WTC11 (cell line): Measurements from ENCODE around the gene NPIPB8. TPM values are rescaled to one million over a fixed set of nuclear protein-coding genes. Genes with fewer than 3 reads are reported as not detected.
A peak's percentile ranks its signal among the peaks of the same experiment; 100 is the strongest.
"Not testable (repeated sequence)": the region's sequence is repeated elsewhere in the genome, so short reads cannot be mapped to it uniquely, and the experiment has no call there.

Experiments used
- ATAC-seq: fragments of 200-7000 bp; cut with Tn5 transposase; 2 replicates; pipeline ENCODE4 v1.10.0; 2021; ENCODE audit warnings: mild to moderate bottlenecking, moderate library complexity
- CTCF ChIA-PET: fragments of 300-600 bp; sonication (Branson Sonifier 250); formaldehyde crosslinking; loops from one replicate; lab custom pipeline; 2021; ENCODE audit warnings: antibody characterized with exemption; lab: Charles Lee
- POLR2A ChIA-PET: fragments of 350-600 bp; sonication (Branson Sonifier 250); formaldehyde crosslinking; loops from one replicate; lab custom pipeline; 2021; ENCODE audit warnings: antibody characterized with exemption; lab: Charles Lee
- DNase-seq: peaks from one replicate; pipeline ENCODE4 v3.0.0; 2021; ENCODE audit warnings: low spot score
- H3K27ac Mint-ChIP-seq: 2 replicates; pipeline ENCODE4 v1.8.0; 2021; ENCODE audit warnings: mixed read lengths
- H3K27me3 Mint-ChIP-seq: 2 replicates; pipeline ENCODE4 v1.8.0; 2021; ENCODE audit warnings: low read depth, mild to moderate bottlenecking, moderate library complexity, mixed read lengths
- H3K36me3 Mint-ChIP-seq: 2 replicates; pipeline ENCODE4 v1.8.0; 2021; ENCODE audit warnings: mixed read lengths
- H3K4me1 Mint-ChIP-seq: 2 replicates; pipeline ENCODE4 v1.8.0; 2022; ENCODE audit warnings: mixed read lengths
- H3K4me3 Mint-ChIP-seq: 2 replicates; pipeline ENCODE4 v1.8.0; 2021; ENCODE audit warnings: mild to moderate bottlenecking, moderate library complexity, mixed read lengths
- H3K9me3 Mint-ChIP-seq: 2 replicates; pipeline ENCODE4 v1.8.0; 2021; ENCODE audit warnings: mixed read lengths
- CTCF ChIP-seq: fragments of 200-600 bp; IDR thresholded peaks from 2 replicates; pipeline ENCODE4 v1.8.0; 2022; ENCODE audit warnings: antibody characterized with exemption
- GABPB1 ChIP-seq: sonication (generic); formaldehyde crosslinking; IDR thresholded peaks from 2 replicates; pipeline ENCODE4 v1.8.1; 2023; ENCODE audit warnings: mild to moderate bottlenecking, missing genetic modification reagents
- PRRX2 ChIP-seq: fragments of 250-450 bp; sonication (Bioruptor Pico); IDR thresholded peaks from 2 replicates; pipeline ENCODE4 v1.8.0; 2021; ENCODE audit warnings: mild to moderate bottlenecking
- RORB ChIP-seq: fragments of 250-450 bp; sonication (Bioruptor Pico); IDR thresholded peaks from 2 replicates; pipeline ENCODE4 v1.9.0; 2021; ENCODE audit warnings: mild to moderate bottlenecking
- ZNF532 ChIP-seq: fragments of 250-450 bp; sonication (Bioruptor Pico); IDR thresholded peaks from 2 replicates; pipeline ENCODE4 v1.9.0; 2021; ENCODE audit warnings: mild to moderate bottlenecking, borderline replicate concordance
- total RNA-seq: library from RNA; stranded (reverse); gene quantifications from 3 replicates; pipeline ENCODE4 v1.2.3, GENCODE V29; 2021
- TF ChIP-seq, protein P1 (sequence below): sonication (generic); formaldehyde crosslinking; IDR thresholded peaks from 2 replicates; pipeline ENCODE4 v1.8.1; 2022; ENCODE audit warnings: missing genetic modification reagents, borderline replicate concordance

Gene NPIPB8
- total RNA-seq, 1 experiment from 2014 or later, result 1.3 TPM

DNA sequence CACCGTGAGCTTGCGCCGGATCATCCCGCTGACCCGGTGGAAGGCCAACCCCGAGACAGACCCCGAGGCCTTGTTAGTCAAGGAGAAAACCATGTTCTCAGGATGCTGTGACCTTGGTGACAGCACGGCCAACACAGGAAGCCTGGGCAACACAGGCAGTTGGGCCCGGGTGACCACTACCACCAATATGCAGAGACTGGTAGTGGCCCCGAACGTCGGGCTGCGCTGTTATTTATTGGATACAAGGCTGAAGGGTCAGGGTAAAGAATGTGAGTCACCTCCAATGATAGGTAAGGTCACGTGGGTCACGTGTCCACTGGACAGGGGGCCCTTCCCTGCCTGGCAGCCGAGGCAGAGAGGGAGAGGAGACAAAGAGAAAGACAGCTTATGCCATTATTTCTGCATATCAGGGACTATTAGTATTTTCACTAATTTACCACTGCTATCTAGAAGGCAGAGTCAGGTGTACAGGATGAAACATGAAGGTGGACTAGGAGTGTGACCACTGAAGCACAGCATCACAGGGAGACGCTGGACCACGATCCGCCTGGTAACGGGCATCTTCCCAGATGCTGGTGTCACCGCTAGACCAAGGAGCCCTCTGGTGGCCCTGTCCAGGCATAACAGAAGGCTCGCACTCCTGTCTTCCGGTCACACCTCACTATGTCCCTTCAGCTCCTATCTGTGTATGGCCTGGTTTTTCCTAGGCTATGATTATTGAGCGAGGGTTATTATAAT is 22.2 kb upstream of the NPIPB8 start:
- H3K27ac Mint-ChIP-seq, ATAC-seq, H3K9me3 Mint-ChIP-seq, POLR2A ChIA-PET, H3K4me3 Mint-ChIP-seq, H3K36me3 Mint-ChIP-seq, H3K27me3 Mint-ChIP-seq: not testable (repeated sequence)
- peaks cover 23% of the 10 kb centered on the region for H3K4me1 Mint-ChIP-seq
- CTCF ChIA-PET, result interaction anchor here (0.7 to 2.0 kb wide), 6 partner anchors 12 to 102 kb away, joined by 3 to 5 read pairs (median 4); partner anchors contain the start of gene SULT1A2
- TF ChIP-seq CTCF, result peak; percentile 61; the same call in 1 of the 2 replicates
- DNase-seq, result peak; percentile 71

GRCh38 chr16:28616224-28616577 is 21.7 kb upstream of the NPIPB8 start:
- not testable (repeated sequence) for ATAC-seq

DNA sequence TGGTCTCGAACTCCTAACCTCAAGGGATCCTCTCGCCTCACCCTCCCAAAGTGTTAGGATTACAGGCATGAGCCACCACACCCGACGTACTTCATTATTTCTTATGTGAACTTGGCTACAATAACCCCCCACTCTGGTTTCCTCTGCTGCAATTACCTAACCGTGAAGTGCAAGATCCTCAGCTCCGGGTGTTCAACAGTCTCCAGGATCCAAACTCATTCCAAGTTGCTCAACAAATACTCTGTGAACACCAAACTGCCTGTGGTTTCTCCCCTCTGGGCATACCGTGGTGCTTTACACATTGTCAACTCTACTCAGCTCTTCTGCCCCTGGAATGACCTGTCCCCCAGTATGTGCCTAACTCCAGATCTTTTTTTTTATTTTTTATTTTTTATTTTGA is 21.2 kb upstream of the NPIPB8 start:
- ChIA-PET POLR2A (no interaction called here), CTCF (interaction anchor here (0.7 to 2.0 kb wide), 6 partner anchors 13 to 103 kb away, joined by 3 to 5 read pairs (median 4); partner anchors contain the start of gene SULT1A2)
- no peak for TF ChIP-seq PRRX2
- TF ChIP-seq RORB (CRISPR knock-in tag), result no peak
- TF ChIP-seq, protein P1, sequence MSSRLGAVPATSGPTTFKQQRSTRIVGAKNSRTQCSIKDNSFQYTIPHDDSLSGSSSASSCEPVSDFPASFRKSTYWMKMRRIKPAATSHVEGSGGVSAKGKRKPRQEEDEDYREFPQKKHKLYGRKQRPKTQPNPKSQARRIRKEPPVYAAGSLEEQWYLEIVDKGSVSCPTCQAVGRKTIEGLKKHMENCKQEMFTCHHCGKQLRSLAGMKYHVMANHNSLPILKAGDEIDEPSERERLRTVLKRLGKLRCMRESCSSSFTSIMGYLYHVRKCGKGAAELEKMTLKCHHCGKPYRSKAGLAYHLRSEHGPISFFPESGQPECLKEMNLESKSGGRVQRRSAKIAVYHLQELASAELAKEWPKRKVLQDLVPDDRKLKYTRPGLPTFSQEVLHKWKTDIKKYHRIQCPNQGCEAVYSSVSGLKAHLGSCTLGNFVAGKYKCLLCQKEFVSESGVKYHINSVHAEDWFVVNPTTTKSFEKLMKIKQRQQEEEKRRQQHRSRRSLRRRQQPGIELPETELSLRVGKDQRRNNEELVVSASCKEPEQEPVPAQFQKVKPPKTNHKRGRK, result no peak
- Mint-ChIP-seq H3K4me3 (no peak overlapping the region), H3K4me1 (peaks cover 24% of the 10 kb centered on the region), H3K9me3 (no peaks in the 10 kb centered on the region), H3K27me3 (no peaks in the 10 kb centered on the region), H3K36me3 (no peaks in the 10 kb centered on the region), H3K27ac (peak overlapping the region; percentile 60; the same call in 1 of the 2 replicates)
- ATAC-seq (no peak), DNase-seq (no peak)

More at GRCh38 chr16:28616224-28616577, 21.7 kb upstream of the NPIPB8 start:
- H3K27ac Mint-ChIP-seq, POLR2A ChIA-PET, H3K36me3 Mint-ChIP-seq, DNase-seq, H3K27me3 Mint-ChIP-seq, H3K9me3 Mint-ChIP-seq, H3K4me3 Mint-ChIP-seq: not testable (repeated sequence)
- CTCF ChIA-PET, result interaction anchor here (0.7 to 2.0 kb wide), 6 partner anchors 13 to 103 kb away, joined by 3 to 5 read pairs (median 4); partner anchors contain the start of gene SULT1A2
- peaks cover 20% of the 10 kb centered on the region for H3K4me1 Mint-ChIP-seq

DNA sequence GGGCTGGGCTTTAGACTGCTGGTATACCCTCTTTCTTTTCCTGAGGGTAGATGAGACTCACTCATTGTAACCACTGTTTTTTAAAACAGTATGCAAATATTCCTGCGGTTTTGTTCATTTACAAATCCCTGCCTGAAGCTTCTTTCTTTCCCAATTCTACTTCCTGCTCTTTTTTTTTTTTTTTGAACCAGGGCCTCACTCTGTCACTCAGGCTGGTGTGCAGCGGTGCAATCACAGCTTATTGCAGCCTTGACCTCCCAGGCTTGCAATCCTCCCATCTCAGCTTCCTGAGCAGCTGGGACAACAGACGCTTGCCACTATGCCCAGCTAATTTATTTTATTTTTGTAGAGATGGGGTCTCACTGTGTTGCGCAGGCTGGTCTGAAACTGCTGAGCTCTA is 20.0 kb upstream of the NPIPB8 start:
- DNase-seq (no peak), ATAC-seq (no peak)
- TF ChIP-seq ZNF532 (CRISPR knock-in tag) (no peak), GABPB1 (CRISPR knock-in tag) (0 out of 2 replicates have a peak, but pooled peaks have one; percentile 47)
- Mint-ChIP-seq H3K4me3 (no peak overlapping the region), H3K27me3 (no peaks in the 10 kb centered on the region), H3K4me1 (peaks cover 33% of the 10 kb centered on the region), H3K27ac (peak overlapping the region; percentile 86), H3K36me3 (no peaks in the 10 kb centered on the region), H3K9me3 (no peaks in the 10 kb centered on the region)
- CTCF ChIA-PET, result interaction anchor here (0.7 to 2.0 kb wide), 2 partner anchors 45 to 124 kb away, joined by 3 to 5 read pairs; no protein-coding TSS in a partner anchor
- POLR2A ChIA-PET, result interaction anchor here (0.7 kb wide), 1 partner anchor 1405 kb away, joined by 5 read pairs; no protein-coding TSS in a partner anchor

GRCh38 chr16:28620316-28620715 is 17.5 kb upstream of the NPIPB8 start:
- ATAC-seq, H3K27ac Mint-ChIP-seq, H3K4me3 Mint-ChIP-seq, H3K9me3 Mint-ChIP-seq, POLR2A ChIA-PET, CTCF ChIA-PET, DNase-seq, H3K27me3 Mint-ChIP-seq, H3K36me3 Mint-ChIP-seq: not testable (repeated sequence)
- peaks cover 33% of the 10 kb centered on the region for H3K4me1 Mint-ChIP-seq
